Parathyroid adenoma (tissue), 2 donors: ENCODE data around the gene ARPC1B.

Experiments
- H2AFZ ChIP-seq: fragments of 300-600 bp; sonication (generic); one replicate; pipeline ENCODE4 v1.7.0; 2017; ENCODE audit warnings: antibody characterized with exemption, mild to moderate bottlenecking
- H3K27ac ChIP-seq: fragments of 300-600 bp; sonication (generic); one replicate; pipeline ENCODE4 v1.7.0; 2017
- H3K27me3 ChIP-seq: fragments of 300-600 bp; sonication (generic); one replicate; pipeline ENCODE4 v1.7.0; 2017; ENCODE audit warnings: low read length; ENCODE audit not compliant: control insufficient read depth, insufficient read depth
- H3K36me3 ChIP-seq: fragments of 300-600 bp; sonication (generic); one replicate; pipeline ENCODE4 v1.7.0; 2017; ENCODE audit warnings: low read length; ENCODE audit not compliant: control insufficient read depth, insufficient read depth
- H3K4me1 ChIP-seq: fragments of 300-600 bp; sonication (generic); one replicate; pipeline ENCODE4 v1.7.0; 2017; ENCODE audit warnings: control low read depth
- H3K4me2 ChIP-seq: fragments of 300-600 bp; sonication (generic); one replicate; pipeline ENCODE4 v1.7.0; 2017; ENCODE audit warnings: low read length
- H3K4me3 ChIP-seq: fragments of 300-600 bp; sonication (generic); one replicate; pipeline ENCODE4 v1.7.0; 2017; ENCODE audit warnings: low read depth, low read length
- H3K79me2 ChIP-seq: fragments of 300-600 bp; sonication (generic); one replicate; pipeline ENCODE4 v1.7.0; 2017; ENCODE audit warnings: control low read depth
- H3K9ac ChIP-seq: fragments of 300-600 bp; sonication (generic); one replicate; pipeline ENCODE4 v1.7.0; 2017; ENCODE audit warnings: mild to moderate bottlenecking
- H3K9me3 ChIP-seq: fragments of 300-600 bp; sonication (generic); one replicate; pipeline ENCODE4 v1.7.0; 2017; ENCODE audit warnings: low read length; ENCODE audit not compliant: control insufficient read depth
- CTCF ChIP-seq: fragments of 300-600 bp; sonication (generic); IDR thresholded peaks from one replicate; pipeline ENCODE4 v1.7.0; 2017; ENCODE audit warnings: antibody characterized with exemption, mild to moderate bottlenecking
- donor health status: primary hyperparathyroidism.

ARPC1B gene

DNA sequence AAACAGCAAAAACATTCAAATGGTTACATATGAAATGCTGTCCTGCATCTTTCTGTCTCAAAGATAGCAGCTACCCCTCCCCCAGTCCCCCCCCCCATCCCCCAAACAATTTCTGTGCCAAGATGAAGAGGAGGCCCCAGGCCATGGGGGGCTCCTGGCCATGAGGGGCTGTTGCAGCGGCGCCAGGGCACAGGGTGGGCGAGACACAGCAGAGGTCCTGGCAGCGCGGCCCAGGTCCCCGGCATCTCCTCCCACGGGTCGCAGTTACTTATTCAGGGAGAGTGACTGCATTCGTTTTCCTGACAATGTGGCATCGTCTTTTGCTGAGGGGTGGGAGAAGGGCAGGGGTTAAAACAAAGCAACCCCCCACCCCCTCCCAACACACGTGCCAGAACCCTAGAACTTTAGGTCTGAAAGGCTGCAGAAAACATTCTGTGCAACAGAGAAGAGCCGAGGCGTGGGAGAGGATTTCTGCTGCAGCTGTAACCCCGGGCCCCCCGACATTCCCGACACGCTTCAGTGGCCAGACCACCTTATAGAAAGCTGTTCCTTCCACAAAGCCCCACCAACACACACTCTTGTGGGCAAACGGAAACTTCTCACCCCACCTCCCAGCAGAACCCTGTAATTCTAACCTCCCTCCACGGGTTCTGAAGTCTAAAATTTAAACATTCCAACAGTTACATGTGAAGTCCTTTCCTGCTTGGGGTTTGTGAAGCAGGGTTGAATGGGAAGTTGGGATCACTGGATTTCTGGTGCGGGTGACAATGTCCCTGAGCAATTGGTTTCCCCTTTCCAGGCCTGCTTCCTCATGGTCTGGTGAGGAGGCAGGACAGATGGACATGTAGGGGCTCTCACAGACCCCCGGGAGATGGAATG is 22.1 kb downstream of the ARPC1B start:
- TF ChIP-seq CTCF: no peak
- Histone ChIP-seq H3K4me1 (peaks cover 5% of the 10 kb centered on the region), H3K4me3 (no peak overlapping the region), H3K27me3 (no peaks in the 10 kb centered on the region), H3K36me3 (no peaks in the 10 kb centered on the region), H3K9ac (no peak overlapping the region), H3K4me2 (no peak overlapping the region), H3K27ac (no peak overlapping the region), H2AFZ (no peak overlapping the region), H3K79me2 (no peaks in the 10 kb centered on the region), H3K9me3 (no peaks in the 10 kb centered on the region)

- no peaks in the 10 kb centered on the region for H3K79me2 ChIP-seq
- no peak overlapping the region for H3K9ac ChIP-seq
- H3K27ac ChIP-seq: no peak overlapping the region
- TF ChIP-seq CTCF: no peak
- H3K9me3 ChIP-seq: no peaks in the 10 kb centered on the region
- no peak overlapping the region for H3K4me3 ChIP-seq
- no peak overlapping the region for H2AFZ ChIP-seq
- H3K4me2 ChIP-seq: no peak overlapping the region
- peaks cover 2% of the 10 kb centered on the region for H3K4me1 ChIP-seq
- H3K36me3 ChIP-seq: no peaks in the 10 kb centered on the region
- H3K27me3 ChIP-seq: no peaks in the 10 kb centered on the region
Observed at GRCh38 chr7:99397297-99397983, 22.9 kb downstream of the ARPC1B start.

DNA sequence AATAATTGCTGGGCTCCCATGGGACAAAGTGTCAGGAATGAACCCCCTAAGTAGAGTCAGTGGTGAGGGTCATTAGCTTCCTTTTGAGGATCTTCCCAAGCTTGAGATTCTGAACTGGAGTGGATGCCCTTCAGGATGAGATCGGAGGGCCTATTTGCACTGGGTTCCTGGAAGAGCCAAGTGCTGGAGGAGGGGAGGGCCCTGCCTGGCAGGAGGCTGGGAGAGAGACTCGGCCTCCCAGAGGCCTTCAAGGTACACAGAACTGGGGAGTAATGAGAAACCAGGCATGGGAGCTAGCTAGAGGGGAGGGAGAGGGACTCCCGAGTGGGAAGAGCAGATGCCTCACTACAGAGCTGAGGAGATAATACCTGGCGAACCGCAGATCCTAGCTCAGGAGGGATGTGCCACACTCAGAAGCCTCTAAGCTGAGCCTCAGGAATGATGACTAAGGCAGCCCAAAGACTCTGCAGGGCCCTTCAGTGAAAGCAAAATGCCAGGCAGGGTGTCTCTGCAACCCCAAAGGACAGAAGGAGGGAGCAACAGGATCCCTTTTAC is 24.4 kb downstream of the ARPC1B start:
- H3K36me3 ChIP-seq: no peaks in the 10 kb centered on the region
- no peaks in the 10 kb centered on the region for H3K4me1 ChIP-seq
- no peak overlapping the region for H2AFZ ChIP-seq
- no peak overlapping the region for H3K27ac ChIP-seq
- no peak overlapping the region for H3K9ac ChIP-seq
- no peaks in the 10 kb centered on the region for H3K27me3 ChIP-seq
- TF ChIP-seq CTCF: no peak
- no peak overlapping the region for H3K4me3 ChIP-seq
- no peaks in the 10 kb centered on the region for H3K79me2 ChIP-seq
- H3K4me2 ChIP-seq: no peak overlapping the region
- no peaks in the 10 kb centered on the region for H3K9me3 ChIP-seq

GRCh38 chr7:99399597-99399996 is 25.1 kb downstream of the ARPC1B start:
- no peaks in the 10 kb centered on the region for H3K36me3 ChIP-seq
- no peaks in the 10 kb centered on the region for H3K9me3 ChIP-seq
- H3K27me3 ChIP-seq: no peaks in the 10 kb centered on the region
- H3K9ac ChIP-seq: no peak overlapping the region
- H3K4me1 ChIP-seq: no peaks in the 10 kb centered on the region
- H2AFZ ChIP-seq: no peak overlapping the region
- no peak overlapping the region for H3K4me3 ChIP-seq
- no peak overlapping the region for H3K27ac ChIP-seq
- H3K79me2 ChIP-seq: no peaks in the 10 kb centered on the region
- H3K4me2 ChIP-seq: no peak overlapping the region
- no peak for TF ChIP-seq CTCF
